Measurements from ENCODE around the gene PTGES3L. TPM values are rescaled to one million over a fixed set of nuclear protein-coding genes. Genes with fewer than 3 reads are reported as not detected.

PTGES3L gene
- total and polyA plus RNA-seq, 2 of the 13 experiments (the other 11 are each of a cell fraction or from before 2014, with no cell fraction given) = 1.2 to 2.9 TPM

- TF ChIP-seq ZNF142 (CRISPR knock-in tag; IDR thresholded peaks at IDR 0.05) (peak; percentile 66), GFI1 (CRISPR knock-in tag; IDR thresholded peaks at IDR 0.05; ENCODE audit: borderline replicate concordance) (peak; percentile 85), ATF6 (CRISPR knock-in tag; conservative IDR thresholded peaks at IDR 0.05) (0 out of 2 replicates have a peak, but pooled peaks have one; percentile 83), ZNF607 (CRISPR knock-in tag; IDR thresholded peaks at IDR 0.05; ENCODE audit: borderline replicate concordance) (peak; percentile 87), ZNF317 (CRISPR knock-in tag; IDR thresholded peaks at IDR 0.05) (peak; percentile 79; the same call in 1 of the 2 replicates), GZF1 (CRISPR knock-in tag; IDR thresholded peaks at IDR 0.05) (peak; percentile 93), SMAD9 (CRISPR knock-in tag; IDR thresholded peaks at IDR 0.05) (no peak), ZNF558 (CRISPR knock-in tag; IDR thresholded peaks at IDR 0.05; ENCODE audit: borderline replicate concordance) (0 out of 2 replicates have a peak, but pooled peaks have one; percentile 74), ZNF337 (CRISPR knock-in tag; IDR thresholded peaks at IDR 0.05; ENCODE audit: borderline replicate concordance, low read depth) (peak; percentile 92; the same call in 1 of the 2 replicates), TRAFD1 (CRISPR knock-in tag; IDR thresholded peaks at IDR 0.05; ENCODE audit: borderline replicate concordance) (0 out of 2 replicates have a peak, but pooled peaks have one; percentile 78), ZNF24 (IDR thresholded peaks at IDR 0.05) (peak; percentile 79), ZBTB10 (CRISPR knock-in tag; IDR thresholded peaks at IDR 0.05; ENCODE audit: borderline replicate concordance) (no peak; the same call in 1 of the 2 replicates), ZNF335 (CRISPR knock-in tag; IDR thresholded peaks at IDR 0.05) (peak; percentile 95)
Measured at GRCh38 chr17:42997984-42998938, 18.4 kb upstream of the PTGES3L start, which contains the start of gene RPL27 (continued).

Data from HepG2 (cell line).